ENCODE data around the gene AGBL1.

- no peak for TF ChIP-seq EZH2 (IDR thresholded peaks at IDR 0.05; ENCODE audit: borderline replicate concordance, low read length)
- no peak for TF ChIP-seq CTCF (conservative IDR thresholded peaks at IDR 0.05 in 1 of 2, IDR thresholded peaks at IDR 0.05 in 1 of 2; ENCODE audit: extremely low read depth in 1 of 2, insufficient read depth in 1 of 2, low read depth in 1 of 2, low read length in 2 of 2)
These were observed 536.1 kb downstream of the AGBL1 start for GRCh38 chr15:86615816-86616215.
